Esophagus muscularis mucosa (tissue), 2 donors: ENCODE data around the gene AACS.

Source experiments
- EP300 ChIP-seq: sonication (generic); formaldehyde crosslinking; IDR thresholded peaks from one replicate; pipeline ENCODE4 v1.6.1; 2017; ENCODE audit warnings: antibody characterized with exemption
- POLR2A ChIP-seq: fragments of 450-650 bp; IDR thresholded peaks from one replicate; pipeline ENCODE4 v1.6.1; 2017; ENCODE audit warnings: antibody characterized with exemption, moderate library complexity, mild to moderate bottlenecking, low read depth

GRCh38 chr12:125079084-125079483, 13.8 kb downstream of the AACS start:
- TF ChIP-seq POLR2A, result no peak
- no peak for TF ChIP-seq EP300
